GM12878 (cell line): ENCODE results near the gene SP1.
"Not testable (repeated sequence)": the region's sequence is repeated elsewhere in the genome, so short reads cannot be mapped to it uniquely, and the experiment has no call there.

Source experiments
- CBFB ChIP-seq: IDR thresholded peaks from 2 replicates; pipeline ENCODE4 v1.6.1; 2016; ENCODE audit warnings: antibody characterized with exemption, low read depth
- EZH2 ChIP-seq: IDR thresholded peaks from 2 replicates; pipeline ENCODE4 v1.6.1; 2012; ENCODE audit warnings: low read depth, mild to moderate bottlenecking, control low read depth, inconsistent platforms, low read length, borderline replicate concordance; ENCODE audit not compliant: control insufficient read depth
- FOS ChIP-seq: IDR thresholded peaks from 3 replicates; pipeline ENCODE4 v1.6.1; 2011; ENCODE audit warnings: borderline replicate concordance; ENCODE audit not compliant: insufficient read length; ENCODE audit errors: extremely low read depth
- HDAC6 ChIP-seq: fragments of 200-600 bp; sonication (generic); IDR thresholded peaks from one replicate; pipeline ENCODE4 v1.8.0; 2017; ENCODE audit warnings: antibody characterized with exemption; ENCODE audit not compliant: unreplicated experiment
- MXI1 ChIP-seq: fragments of 150-350 bp; IDR thresholded peaks from 2 replicates; pipeline ENCODE4 v1.6.1; 2011; ENCODE audit warnings: low read depth, mild to moderate bottlenecking, inconsistent platforms, low read length, improper control_type of control experiment
- NR2C1 ChIP-seq: fragments of 450-650 bp; IDR thresholded peaks from 2 replicates; pipeline ENCODE4 v1.6.1; 2017; ENCODE audit warnings: antibody characterized with exemption, mild to moderate bottlenecking, moderate library complexity
- NR2C2 ChIP-seq: IDR thresholded peaks from 2 replicates; pipeline ENCODE4 v1.6.1; 2011; ENCODE audit warnings: borderline replicate concordance, low read depth; ENCODE audit not compliant: control insufficient read depth, insufficient read length
- NRF1 ChIP-seq: conservative IDR thresholded peaks from 2 replicates; pipeline ENCODE4 v1.6.1; 2011; ENCODE audit warnings: mild to moderate bottlenecking, low read depth, low read length, improper control_type of control experiment
- RCOR1 ChIP-seq: conservative IDR thresholded peaks from 2 replicates; pipeline ENCODE4 v1.6.1; 2012; ENCODE audit warnings: low read depth, low read length, improper control_type of control experiment
- TCF12 ChIP-seq: IDR thresholded peaks from 2 replicates; pipeline ENCODE4 v1.6.1; 2011; ENCODE audit warnings: low read depth, mild to moderate bottlenecking, low read length
- TF ChIP-seq, protein P1 (sequence below), 3 experiments: IDR thresholded peaks in 2 of 3; conservative IDR thresholded peaks in 1 of 3; 2 replicates each; pipeline ENCODE4 v1.5.1; 2011; ENCODE audit warnings: low read depth in 3 of 3, low read length in 3 of 3, mild to moderate bottlenecking in 3 of 3, control low read depth in 2 of 3, moderate library complexity in 2 of 3, inconsistent platforms in 1 of 3, mixed read lengths in 1 of 3; ENCODE audit not compliant: control insufficient read depth in 2 of 3, insufficient read depth in 1 of 3; ENCODE audit errors: extremely low read depth in 1 of 3
- TF ChIP-seq, protein P2 (sequence below): IDR thresholded peaks from 2 replicates; pipeline ENCODE4 v1.6.1; 2012; ENCODE audit warnings: mild to moderate bottlenecking, low read depth, low read length

DNA sequence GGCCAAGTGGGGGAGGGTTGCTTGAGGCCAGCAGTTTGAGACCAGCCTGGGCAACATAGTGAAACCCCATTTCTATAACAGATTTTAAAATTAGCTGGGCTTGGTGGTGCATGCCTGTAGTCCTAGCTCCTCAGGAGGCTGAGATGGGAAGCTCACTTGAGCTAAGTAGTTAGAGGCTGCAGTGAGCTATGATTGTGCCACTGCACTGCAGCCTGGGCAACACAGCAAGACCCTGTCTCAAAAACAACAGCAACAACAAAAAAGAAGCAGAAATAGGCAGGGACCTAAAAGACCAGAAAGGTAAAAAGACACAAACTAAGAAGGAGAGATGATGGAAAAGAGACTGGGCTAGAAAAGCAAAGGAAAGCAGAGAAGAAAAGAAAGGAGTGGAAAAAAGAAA, 47.6 kb upstream of the SP1 start:
- TF ChIP-seq CBFB, EZH2, HDAC6, NRF1, TCF12, MXI1, NR2C1, NR2C2, FOS, RCOR1: not testable (repeated sequence)
- TF ChIP-seq, protein P1, sequence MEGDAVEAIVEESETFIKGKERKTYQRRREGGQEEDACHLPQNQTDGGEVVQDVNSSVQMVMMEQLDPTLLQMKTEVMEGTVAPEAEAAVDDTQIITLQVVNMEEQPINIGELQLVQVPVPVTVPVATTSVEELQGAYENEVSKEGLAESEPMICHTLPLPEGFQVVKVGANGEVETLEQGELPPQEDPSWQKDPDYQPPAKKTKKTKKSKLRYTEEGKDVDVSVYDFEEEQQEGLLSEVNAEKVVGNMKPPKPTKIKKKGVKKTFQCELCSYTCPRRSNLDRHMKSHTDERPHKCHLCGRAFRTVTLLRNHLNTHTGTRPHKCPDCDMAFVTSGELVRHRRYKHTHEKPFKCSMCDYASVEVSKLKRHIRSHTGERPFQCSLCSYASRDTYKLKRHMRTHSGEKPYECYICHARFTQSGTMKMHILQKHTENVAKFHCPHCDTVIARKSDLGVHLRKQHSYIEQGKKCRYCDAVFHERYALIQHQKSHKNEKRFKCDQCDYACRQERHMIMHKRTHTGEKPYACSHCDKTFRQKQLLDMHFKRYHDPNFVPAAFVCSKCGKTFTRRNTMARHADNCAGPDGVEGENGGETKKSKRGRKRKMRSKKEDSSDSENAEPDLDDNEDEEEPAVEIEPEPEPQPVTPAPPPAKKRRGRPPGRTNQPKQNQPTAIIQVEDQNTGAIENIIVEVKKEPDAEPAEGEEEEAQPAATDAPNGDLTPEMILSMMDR (IDR thresholded peaks at IDR 0.05 in 2 of 3, conservative IDR thresholded peaks at IDR 0.05 in 1 of 3; ENCODE audit: control insufficient read depth in 2 of 3, extremely low read depth in 1 of 3, insufficient read depth in 1 of 3, low read depth in 3 of 3, low read length in 3 of 3) = not testable (repeated sequence)
- TF ChIP-seq, protein P2, sequence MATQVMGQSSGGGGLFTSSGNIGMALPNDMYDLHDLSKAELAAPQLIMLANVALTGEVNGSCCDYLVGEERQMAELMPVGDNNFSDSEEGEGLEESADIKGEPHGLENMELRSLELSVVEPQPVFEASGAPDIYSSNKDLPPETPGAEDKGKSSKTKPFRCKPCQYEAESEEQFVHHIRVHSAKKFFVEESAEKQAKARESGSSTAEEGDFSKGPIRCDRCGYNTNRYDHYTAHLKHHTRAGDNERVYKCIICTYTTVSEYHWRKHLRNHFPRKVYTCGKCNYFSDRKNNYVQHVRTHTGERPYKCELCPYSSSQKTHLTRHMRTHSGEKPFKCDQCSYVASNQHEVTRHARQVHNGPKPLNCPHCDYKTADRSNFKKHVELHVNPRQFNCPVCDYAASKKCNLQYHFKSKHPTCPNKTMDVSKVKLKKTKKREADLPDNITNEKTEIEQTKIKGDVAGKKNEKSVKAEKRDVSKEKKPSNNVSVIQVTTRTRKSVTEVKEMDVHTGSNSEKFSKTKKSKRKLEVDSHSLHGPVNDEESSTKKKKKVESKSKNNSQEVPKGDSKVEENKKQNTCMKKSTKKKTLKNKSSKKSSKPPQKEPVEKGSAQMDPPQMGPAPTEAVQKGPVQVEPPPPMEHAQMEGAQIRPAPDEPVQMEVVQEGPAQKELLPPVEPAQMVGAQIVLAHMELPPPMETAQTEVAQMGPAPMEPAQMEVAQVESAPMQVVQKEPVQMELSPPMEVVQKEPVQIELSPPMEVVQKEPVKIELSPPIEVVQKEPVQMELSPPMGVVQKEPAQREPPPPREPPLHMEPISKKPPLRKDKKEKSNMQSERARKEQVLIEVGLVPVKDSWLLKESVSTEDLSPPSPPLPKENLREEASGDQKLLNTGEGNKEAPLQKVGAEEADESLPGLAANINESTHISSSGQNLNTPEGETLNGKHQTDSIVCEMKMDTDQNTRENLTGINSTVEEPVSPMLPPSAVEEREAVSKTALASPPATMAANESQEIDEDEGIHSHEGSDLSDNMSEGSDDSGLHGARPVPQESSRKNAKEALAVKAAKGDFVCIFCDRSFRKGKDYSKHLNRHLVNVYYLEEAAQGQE = not testable (repeated sequence)
